ENCODE measurements around the gene TRAK2. TPM values are rescaled to one million over a fixed set of nuclear protein-coding genes. Genes with fewer than 3 reads are reported as not detected.

Gene TRAK2
- total and polyA plus RNA-seq, 4 experiments from 2014 or later = 25.2 to 47.3 (median 43.7) TPM

DNA sequence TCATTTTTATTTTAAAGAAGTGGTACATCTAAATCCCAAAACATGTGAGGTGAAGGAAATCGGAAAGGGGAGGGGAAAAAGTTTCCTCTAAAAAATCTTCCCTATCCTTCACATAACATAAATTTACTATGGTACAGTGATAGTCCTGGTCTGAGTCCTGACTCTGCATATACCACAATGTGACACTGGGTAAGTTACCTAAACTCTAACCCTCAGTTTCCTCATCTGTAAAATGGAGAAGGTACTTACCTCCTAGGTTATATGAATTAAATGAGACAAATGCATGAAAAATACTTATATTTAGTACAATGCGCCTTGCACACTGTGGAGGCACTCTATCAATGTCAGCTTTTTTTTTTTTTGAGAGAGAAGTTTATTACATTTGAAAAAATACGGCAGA is 42.3 kb downstream of the TRAK2 start:
- Mint-ChIP-seq H3K36me3 (peaks cover 28 to 35% of the 10 kb centered on the region in 2 donors), H3K4me3 (no peak overlapping the region), H3K9me3 (no peaks in the 10 kb centered on the region), H3K27me3 (no peaks in the 10 kb centered on the region), H3K4me1 (peaks cover 27 to 63% (median 33%) of the 10 kb centered on the region in 4 donors), H3K27ac (no peak overlapping the region)
- DNase-seq = no peak
- H3K27ac ChIP-seq (ENCODE audit: low read depth, low read length) = no peak overlapping the region
- intact Hi-C loops (cut with micrococcal nuclease) = no loop called here
- ChIA-PET POLR2A (ENCODE audit: partially characterized antibody) (no interaction called here), CTCF (ENCODE audit: partially characterized antibody) (no interaction called here)
- peaks cover 51% of the 10 kb centered on the region for H3K4me1 ChIP-seq (ENCODE audit: insufficient read depth, low read length)
- H3K27me3 ChIP-seq (ENCODE audit: insufficient read depth, low read length) = no peaks in the 10 kb centered on the region
- no peak overlapping the region for H3K4me3 ChIP-seq (ENCODE audit: low read length in 2 of 2)
- no peaks in the 10 kb centered on the region for H3K9me3 ChIP-seq (ENCODE audit: control insufficient read depth in 1 of 2, low read length in 2 of 2)
- no peaks in the 10 kb centered on the region for H3K36me3 ChIP-seq (ENCODE audit: insufficient read depth, low read length)

GRCh38 chr2:201407265-201407664 is 44.0 kb downstream of the TRAK2 start:
- H3K36me3 ChIP-seq (ENCODE audit: insufficient read depth, low read length) = no peaks in the 10 kb centered on the region
- Mint-ChIP-seq H3K9me3 (no peaks in the 10 kb centered on the region), H3K4me3 (no peak overlapping the region), H3K36me3 (peaks cover 26 to 42% of the 10 kb centered on the region in 2 donors), H3K4me1 (peaks cover 30 to 72% (median 41%) of the 10 kb centered on the region in 4 donors), H3K27me3 (no peaks in the 10 kb centered on the region), H3K27ac (peak overlapping the region in 1 of 7 donors; percentile 9)
- H3K4me1 ChIP-seq (ENCODE audit: insufficient read depth, low read length) = peaks cover 39% of the 10 kb centered on the region
- ChIA-PET POLR2A (ENCODE audit: partially characterized antibody) (no interaction called here), CTCF (ENCODE audit: partially characterized antibody) (no interaction called here)
- H3K9me3 ChIP-seq (ENCODE audit: control insufficient read depth in 1 of 2, low read length in 2 of 2) = no peaks in the 10 kb centered on the region
- H3K27ac ChIP-seq (ENCODE audit: low read depth, low read length) = no peak overlapping the region
- H3K27me3 ChIP-seq (ENCODE audit: insufficient read depth, low read length) = no peaks in the 10 kb centered on the region
- H3K4me3 ChIP-seq (ENCODE audit: low read length in 2 of 2) = no peak overlapping the region
- intact Hi-C loops (cut with micrococcal nuclease) = no loop called here
- DNase-seq = no peak

DNA sequence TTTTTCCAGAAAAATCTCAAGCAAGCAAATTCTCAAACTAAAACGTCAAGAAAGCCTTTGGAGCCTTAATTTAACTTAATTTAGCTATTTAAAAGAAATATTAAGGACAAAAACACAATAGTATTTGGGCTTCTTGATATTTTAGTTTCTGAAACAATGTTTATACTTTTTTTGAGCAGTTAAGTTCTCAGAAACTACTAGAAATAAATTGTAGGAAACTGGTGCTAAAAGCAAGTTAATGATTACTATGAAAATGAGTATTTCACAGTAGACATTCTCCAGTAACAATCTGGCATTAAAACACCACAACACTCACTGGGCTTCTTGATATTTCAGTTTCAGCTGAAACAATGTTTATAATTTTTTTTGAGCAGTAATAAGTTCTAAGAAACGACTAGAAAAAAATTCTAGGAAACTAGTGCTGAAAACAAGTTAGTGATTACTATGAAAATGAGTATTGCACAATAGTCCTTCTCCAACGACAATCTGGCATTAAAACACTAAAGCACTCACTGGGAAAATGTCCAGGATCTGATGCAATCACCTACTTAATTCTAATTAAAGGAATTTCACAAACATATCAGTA is 45.1 kb downstream of the TRAK2 start:
- no peak overlapping the region for H3K27ac ChIP-seq (ENCODE audit: low read depth, low read length)
- Mint-ChIP-seq H3K4me1 (peaks cover 29 to 66% (median 44%) of the 10 kb centered on the region in 4 donors), H3K27me3 (no peaks in the 10 kb centered on the region), H3K36me3 (peaks cover 19 to 39% of the 10 kb centered on the region in 2 donors), H3K4me3 (peak overlapping the region in 1 of 8 donors; percentile 33), H3K9me3 (no peaks in the 10 kb centered on the region), H3K27ac (peak overlapping the region in 2 of 7 donors; percentile 29 to 31)
- peaks cover 39% of the 10 kb centered on the region for H3K4me1 ChIP-seq (ENCODE audit: insufficient read depth, low read length)
- no peak for DNase-seq
- ChIA-PET POLR2A (ENCODE audit: partially characterized antibody) (no interaction called here), CTCF (ENCODE audit: partially characterized antibody) (no interaction called here)
- no peaks in the 10 kb centered on the region for H3K36me3 ChIP-seq (ENCODE audit: insufficient read depth, low read length)
- H3K9me3 ChIP-seq (ENCODE audit: control insufficient read depth in 1 of 2, low read length in 2 of 2) = no peaks in the 10 kb centered on the region
- no peaks in the 10 kb centered on the region for H3K27me3 ChIP-seq (ENCODE audit: insufficient read depth, low read length)
- intact Hi-C loops (cut with micrococcal nuclease) = no loop called here
- H3K4me3 ChIP-seq (ENCODE audit: low read length in 2 of 2) = no peak overlapping the region

- H3K9me3 ChIP-seq (ENCODE audit: control insufficient read depth in 1 of 2, low read length in 2 of 2) = no peaks in the 10 kb centered on the region
- H3K4me1 ChIP-seq (ENCODE audit: insufficient read depth, low read length) = peaks cover 39% of the 10 kb centered on the region
- Mint-ChIP-seq H3K27ac (peak overlapping the region in 1 of 7 donors; percentile 49), H3K36me3 (peaks cover 24 to 39% of the 10 kb centered on the region in 2 donors), H3K4me1 (peaks cover 28 to 56% (median 45%) of the 10 kb centered on the region in 4 donors), H3K9me3 (no peaks in the 10 kb centered on the region), H3K4me3 (no peak overlapping the region), H3K27me3 (no peaks in the 10 kb centered on the region)
- no peak for DNase-seq
- CTCF ChIA-PET (ENCODE audit: partially characterized antibody) = no interaction called here
- intact Hi-C loops (cut with micrococcal nuclease) = no loop called here
- H3K27me3 ChIP-seq (ENCODE audit: insufficient read depth, low read length) = no peaks in the 10 kb centered on the region
- no peak overlapping the region for H3K4me3 ChIP-seq (ENCODE audit: low read length in 2 of 2)
- peaks cover 2% of the 10 kb centered on the region for H3K36me3 ChIP-seq (ENCODE audit: insufficient read depth, low read length)
- POLR2A ChIA-PET (ENCODE audit: partially characterized antibody) = interaction anchor here (0.8 kb wide), 1 partner anchor 27 kb away, joined by 4 read pairs; no protein-coding TSS in a partner anchor
- no peak overlapping the region for H3K27ac ChIP-seq (ENCODE audit: low read depth, low read length)
Measured at GRCh38 chr2:201404699-201405280, 46.5 kb downstream of the TRAK2 start.

- H3K9me3 ChIP-seq (ENCODE audit: control insufficient read depth in 1 of 2, low read length in 2 of 2) = no peaks in the 10 kb centered on the region
- Mint-ChIP-seq H3K4me3 (no peak overlapping the region), H3K27me3 (no peaks in the 10 kb centered on the region), H3K4me1 (peaks cover 27 to 50% (median 43%) of the 10 kb centered on the region in 4 donors), H3K27ac (peak overlapping the region in 1 of 7 donors; percentile 8), H3K36me3 (peaks cover 33 to 48% of the 10 kb centered on the region in 2 donors), H3K9me3 (no peaks in the 10 kb centered on the region)
- H3K27ac ChIP-seq (ENCODE audit: low read depth, low read length) = no peak overlapping the region
- no peak for DNase-seq
- peaks cover 39% of the 10 kb centered on the region for H3K4me1 ChIP-seq (ENCODE audit: insufficient read depth, low read length)
- intact Hi-C loops (cut with micrococcal nuclease) = no loop called here
- H3K27me3 ChIP-seq (ENCODE audit: insufficient read depth, low read length) = no peaks in the 10 kb centered on the region
- ChIA-PET CTCF (ENCODE audit: partially characterized antibody) (no interaction called here), POLR2A (ENCODE audit: partially characterized antibody) (no interaction called here)
- H3K36me3 ChIP-seq (ENCODE audit: insufficient read depth, low read length) = peaks cover 7% of the 10 kb centered on the region
- H3K4me3 ChIP-seq (ENCODE audit: low read length in 2 of 2) = no peak overlapping the region
Measured at GRCh38 chr2:201403880-201404279, 47.4 kb downstream of the TRAK2 start.

DNA sequence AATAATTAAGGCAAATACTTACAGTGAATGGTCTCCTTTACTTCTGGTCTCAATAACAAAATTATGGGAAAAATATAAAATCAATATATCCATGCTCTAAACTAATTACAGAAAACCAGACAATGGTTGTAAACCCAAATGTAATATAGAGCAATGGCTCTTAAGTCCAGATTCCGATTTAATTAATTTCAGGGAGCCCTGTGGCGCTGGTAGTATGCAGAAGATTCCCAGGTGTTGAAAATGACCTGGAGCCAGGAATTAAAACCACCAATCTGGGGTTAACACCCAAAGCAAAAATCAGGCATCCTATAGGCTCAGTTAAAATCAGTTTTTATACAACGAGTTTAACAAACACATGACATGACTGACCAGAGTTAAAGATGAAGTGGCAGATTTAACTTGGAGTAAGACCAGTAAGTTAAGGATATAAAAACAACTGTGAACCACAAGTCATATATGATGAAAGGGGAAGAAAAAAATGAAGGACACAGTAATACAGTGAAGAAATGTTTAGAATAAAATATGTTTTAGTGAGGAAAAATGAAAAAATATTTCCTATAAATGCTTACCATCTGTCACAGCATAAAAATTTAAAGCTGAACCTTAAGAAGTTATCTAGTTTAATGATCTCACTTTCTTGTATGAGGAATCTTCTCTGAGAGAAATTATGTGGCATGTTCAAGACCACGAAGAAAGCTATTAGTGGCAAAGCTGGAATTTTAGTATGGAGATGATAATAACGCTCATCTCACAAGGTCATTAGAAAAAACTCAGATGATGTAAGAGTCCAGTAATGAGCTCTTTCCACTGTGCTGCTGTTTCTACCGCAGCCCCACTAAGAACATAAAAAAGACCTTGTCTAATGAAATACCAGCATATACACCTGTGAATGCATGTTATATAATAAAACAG is 48.4 kb downstream of the TRAK2 start:
- CTCF ChIA-PET (ENCODE audit: partially characterized antibody) = no interaction called here
- Mint-ChIP-seq H3K4me1 (peaks cover 26 to 50% (median 41%) of the 10 kb centered on the region in 4 donors), H3K4me3 (no peak overlapping the region), H3K27me3 (no peaks in the 10 kb centered on the region), H3K9me3 (no peaks in the 10 kb centered on the region), H3K27ac (no peak overlapping the region), H3K36me3 (peaks cover 35 to 49% of the 10 kb centered on the region in 2 donors)
- intact Hi-C loops (cut with micrococcal nuclease) = no loop called here
- POLR2A ChIA-PET (ENCODE audit: partially characterized antibody) = no interaction called here
- no peak for DNase-seq
- peaks cover 11% of the 10 kb centered on the region for H3K36me3 ChIP-seq (ENCODE audit: insufficient read depth, low read length)
- H3K4me3 ChIP-seq (ENCODE audit: low read length in 2 of 2) = no peak overlapping the region
- H3K9me3 ChIP-seq (ENCODE audit: control insufficient read depth in 1 of 2, low read length in 2 of 2) = no peaks in the 10 kb centered on the region
- H3K4me1 ChIP-seq (ENCODE audit: insufficient read depth, low read length) = peaks cover 39% of the 10 kb centered on the region
- H3K27ac ChIP-seq (ENCODE audit: low read depth, low read length) = no peak overlapping the region
- H3K27me3 ChIP-seq (ENCODE audit: insufficient read depth, low read length) = no peaks in the 10 kb centered on the region

DNA sequence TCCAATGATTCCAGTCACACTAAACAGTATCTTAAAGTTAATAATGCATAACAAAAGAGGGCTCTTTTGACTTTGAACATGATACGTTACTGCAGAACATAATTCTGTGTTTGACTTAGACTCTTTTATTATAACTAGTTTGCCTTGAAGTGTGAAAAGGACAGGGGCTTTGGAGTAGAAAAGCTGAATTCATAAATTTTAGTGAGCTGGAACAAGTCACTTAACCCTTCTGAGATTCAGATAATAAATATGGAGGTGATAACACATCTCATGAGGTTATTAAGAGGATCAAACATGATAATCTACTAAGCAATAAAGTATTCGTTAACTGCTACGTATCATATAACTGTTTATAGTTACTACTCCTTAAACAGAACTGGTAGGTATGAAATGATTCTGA is 49.4 kb downstream of the TRAK2 start:
- intact Hi-C loops (cut with micrococcal nuclease) = no loop called here
- Mint-ChIP-seq H3K4me1 (peaks cover 21 to 44% (median 34%) of the 10 kb centered on the region in 4 donors), H3K4me3 (no peak overlapping the region), H3K27me3 (no peaks in the 10 kb centered on the region), H3K36me3 (peaks cover 32 to 52% of the 10 kb centered on the region in 2 donors), H3K27ac (peak overlapping the region in 2 of 7 donors; percentile 48 to 53), H3K9me3 (no peaks in the 10 kb centered on the region)
- DNase-seq = no peak
- H3K36me3 ChIP-seq (ENCODE audit: insufficient read depth, low read length) = peaks cover 22% of the 10 kb centered on the region
- no peaks in the 10 kb centered on the region for H3K9me3 ChIP-seq (ENCODE audit: control insufficient read depth in 1 of 2, low read length in 2 of 2)
- CTCF ChIA-PET (ENCODE audit: partially characterized antibody) = interaction anchor here (1.0 to 1.2 kb wide), 2 partner anchors 13 to 33 kb away, joined by 3 read pairs; no protein-coding TSS in a partner anchor
- no peak overlapping the region for H3K27ac ChIP-seq (ENCODE audit: low read depth, low read length)
- no peak overlapping the region for H3K4me3 ChIP-seq (ENCODE audit: low read length in 2 of 2)
- peaks cover 33% of the 10 kb centered on the region for H3K4me1 ChIP-seq (ENCODE audit: insufficient read depth, low read length)
- no peaks in the 10 kb centered on the region for H3K27me3 ChIP-seq (ENCODE audit: insufficient read depth, low read length)
- POLR2A ChIA-PET (ENCODE audit: partially characterized antibody) = no interaction called here
